Peyer's patch (tissue), 4 donors: ENCODE measurements around the gene NRAS.
A peak's percentile ranks its signal among the peaks of the same experiment; 100 is the strongest.

Experiments used
- POLR2A ChIP-seq, 2 donors: fragments of 450-650 bp; IDR thresholded peaks; one replicate each; pipeline ENCODE4 v1.5.1; 2017; ENCODE audit warnings: antibody characterized with exemption in 2 of 2, mild to moderate bottlenecking in 2 of 2, moderate library complexity in 2 of 2
- TF ChIP-seq, protein P1 (sequence below), 6 experiments: fragments of 450-650 bp in 4 of 6; fragments of 200-600 bp in 2 of 6; sonication (generic) in 1 of 6; IDR thresholded peaks; one replicate each; pipeline ENCODE4 v1.5.1; 2017 to 2019; ENCODE audit warnings: antibody characterized with exemption in 6 of 6, mild to moderate bottlenecking in 3 of 6, moderate library complexity in 1 of 6

DNA sequence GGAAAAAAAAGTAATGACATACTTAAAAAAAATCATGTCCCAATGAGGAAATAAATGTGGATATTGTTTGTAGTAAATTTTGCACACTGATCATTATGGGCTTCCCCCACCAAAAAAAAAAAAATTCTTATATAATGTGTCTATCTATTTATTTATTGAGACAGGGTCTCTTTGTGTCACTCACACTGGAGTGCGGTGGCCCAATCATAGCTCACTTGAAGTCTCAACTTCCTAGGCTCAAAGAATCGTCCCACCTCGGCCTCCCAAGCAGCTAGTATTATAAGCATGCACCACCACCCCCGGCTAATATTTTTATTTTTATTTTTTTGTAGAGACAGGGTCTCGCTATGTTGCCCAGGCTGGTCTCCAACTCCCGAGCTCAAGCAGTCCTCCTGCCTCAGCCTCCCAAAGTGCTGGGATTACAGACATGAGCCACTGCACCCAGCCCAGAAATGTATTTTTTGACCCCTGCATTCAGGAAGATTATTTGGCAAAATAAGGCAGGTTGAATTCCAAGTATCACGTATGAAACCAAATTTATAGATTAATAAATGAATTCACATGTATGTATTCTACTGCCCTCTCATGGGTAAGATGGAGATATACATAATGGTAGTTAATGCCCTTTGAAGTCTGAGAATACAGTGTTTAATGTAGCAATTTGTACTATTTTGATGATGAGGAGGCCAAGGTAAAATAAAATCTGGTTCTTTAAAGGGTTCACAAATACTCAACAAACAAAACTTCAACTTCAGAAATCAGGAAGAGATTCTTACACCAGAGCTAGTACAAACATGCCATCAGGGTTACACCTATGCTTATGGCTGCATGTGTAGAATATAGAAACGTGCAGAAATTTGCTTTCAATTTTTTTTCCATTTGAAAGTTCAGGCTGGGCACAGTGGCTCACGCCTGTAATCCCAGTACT, 45.3 kb downstream of the NRAS start:
- TF ChIP-seq, protein P1, sequence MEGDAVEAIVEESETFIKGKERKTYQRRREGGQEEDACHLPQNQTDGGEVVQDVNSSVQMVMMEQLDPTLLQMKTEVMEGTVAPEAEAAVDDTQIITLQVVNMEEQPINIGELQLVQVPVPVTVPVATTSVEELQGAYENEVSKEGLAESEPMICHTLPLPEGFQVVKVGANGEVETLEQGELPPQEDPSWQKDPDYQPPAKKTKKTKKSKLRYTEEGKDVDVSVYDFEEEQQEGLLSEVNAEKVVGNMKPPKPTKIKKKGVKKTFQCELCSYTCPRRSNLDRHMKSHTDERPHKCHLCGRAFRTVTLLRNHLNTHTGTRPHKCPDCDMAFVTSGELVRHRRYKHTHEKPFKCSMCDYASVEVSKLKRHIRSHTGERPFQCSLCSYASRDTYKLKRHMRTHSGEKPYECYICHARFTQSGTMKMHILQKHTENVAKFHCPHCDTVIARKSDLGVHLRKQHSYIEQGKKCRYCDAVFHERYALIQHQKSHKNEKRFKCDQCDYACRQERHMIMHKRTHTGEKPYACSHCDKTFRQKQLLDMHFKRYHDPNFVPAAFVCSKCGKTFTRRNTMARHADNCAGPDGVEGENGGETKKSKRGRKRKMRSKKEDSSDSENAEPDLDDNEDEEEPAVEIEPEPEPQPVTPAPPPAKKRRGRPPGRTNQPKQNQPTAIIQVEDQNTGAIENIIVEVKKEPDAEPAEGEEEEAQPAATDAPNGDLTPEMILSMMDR (IDR thresholded peaks at IDR 0.05): peak in 5 of 6 experiments; percentile 22 to 47 (median 37)
- no peak for TF ChIP-seq POLR2A (IDR thresholded peaks at IDR 0.05)
